Placental pericyte (primary cell): ENCODE data around the gene DMRTC1B. TPM values are rescaled to one million over a fixed set of nuclear protein-coding genes. Genes with fewer than 3 reads are reported as not detected.
A peak's percentile ranks its signal among the peaks of the same experiment; 100 is the strongest.

Source experiments
- small RNA-seq: library from RNA; depleted of rRNA; stranded (forward); fragments of <200 nt; gene quantifications from one replicate; pipeline ENCODE3, GENCODE V24; 2012; ENCODE audit warnings: low replicate concordance
- total RNA-seq: library from RNA; depleted of rRNA; stranded (reverse); fragments of >200 nt; gene quantifications from 2 replicates; pipeline ENCODE4 v1.2.3, GENCODE V29; 2012

The DMRTC1B gene
- total RNA-seq = not detected in 2 replicates

GRCh38 chrX:72776653-72777466 is at the start of gene DMRTC1B:
DMRTC1B (plus strand) TSS chrX:72776890; CDS start chrX:72845136, 68,246 bp downstream.

DNA sequence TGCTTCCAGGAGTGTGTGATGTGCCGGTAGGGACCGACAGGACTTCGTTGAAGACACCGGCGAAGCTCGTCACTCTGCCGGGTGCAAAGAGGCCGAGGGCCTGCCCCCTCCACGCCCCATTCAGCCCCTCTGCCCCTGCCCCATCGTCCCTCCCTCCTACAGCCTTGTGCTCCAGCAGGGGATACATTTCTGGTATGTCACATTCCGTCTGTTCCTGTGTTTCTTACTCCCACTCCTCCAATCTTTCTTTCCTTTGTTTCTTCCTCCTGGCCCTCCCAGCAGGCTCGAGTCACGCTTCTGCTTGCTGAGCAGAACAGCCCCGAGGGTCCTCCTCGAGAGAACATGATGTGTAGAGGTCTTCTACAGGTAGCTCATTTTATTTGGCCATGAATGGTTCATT is 5.9 kb downstream of the DMRTC1B start, which contains the start of gene FAM236B:
FAM236B (minus strand) TSS at position 101 of the 400 bp plus-strand sequence; CDS start at position 1, 100 bp downstream.

DNA sequence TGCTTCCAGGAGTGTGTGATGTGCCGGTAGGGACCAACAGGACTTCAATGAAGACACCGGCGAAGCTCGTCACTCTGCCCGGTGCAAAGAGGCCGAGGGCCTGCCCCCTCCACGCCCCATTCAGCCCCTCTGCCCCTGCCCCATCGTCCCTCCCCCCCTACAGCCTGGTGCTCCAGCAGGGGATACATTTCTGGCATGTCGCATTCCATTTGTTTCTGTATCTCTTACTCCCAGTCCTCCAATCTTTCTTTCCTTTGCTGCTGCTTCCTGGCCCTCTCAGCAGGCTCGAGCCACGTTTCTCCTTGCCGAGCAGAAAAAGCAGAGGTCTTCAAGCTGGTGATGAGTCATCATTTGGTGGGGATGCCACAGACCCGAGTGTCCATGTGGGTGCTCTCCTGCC is 31.4 kb downstream of the DMRTC1B start, which contains the start of gene FAM236D:
FAM236D (minus strand) TSS at position 101 of the 400 bp plus-strand sequence; CDS start at position 1, 100 bp downstream.

Small RNA genes within 50 kb of the gene (small RNA-seq; reads per million reads assigned to genes)
- 2.3 reads per million, percentile 72 among the genes with 10 or more reads in this experiment for gene RNU1-112P

Other genes with a start within 250 kb of the DMRTC1B start
- 24.1 and 33.1 TPM in 2 replicates for gene HDAC8, start 204.0 kb upstream of the DMRTC1B start, total RNA-seq
- gene PHKA1, start 62.6 kb upstream of the DMRTC1B start, total RNA-seq = 2.8 and 9.3 TPM in 2 replicates
- gene FAM236B, start 5.8 kb downstream of the DMRTC1B start, total RNA-seq = not detected in 2 replicates
- not detected in 2 replicates for gene FAM236D, start 31.3 kb downstream of the DMRTC1B start, total RNA-seq
- not detected in 2 replicates for gene FAM236C, start 135.7 kb downstream of the DMRTC1B start, total RNA-seq
- gene FAM236A, start 161.3 kb downstream of the DMRTC1B start, total RNA-seq = not detected in 2 replicates
- gene DMRTC1, start 166.9 kb downstream of the DMRTC1B start, total RNA-seq = not detected in 2 replicates
- gene PABPC1L2B, start 226.0 kb downstream of the DMRTC1B start, total RNA-seq = not detected in 2 replicates